HT1080 (cell line): Measurements from ENCODE around the gene PCF11. TPM values are rescaled to one million over a fixed set of nuclear protein-coding genes. Genes with fewer than 3 reads are reported as not detected.

Experiments
- small RNA-seq: library from RNA; depleted of rRNA; stranded (forward); fragments of <200 nt; gene quantifications from one replicate; pipeline ENCODE3, GENCODE V24; 2014
- total RNA-seq: library from RNA; depleted of rRNA; stranded (reverse); fragments of >200 nt; shearing (Covaris generic); gene quantifications from 2 replicates; pipeline ENCODE4 v1.2.3, GENCODE V29; 2014; rRNA removed

The PCF11 gene
- total RNA-seq, 1 experiment from 2014 or later = 20.4 TPM

Small RNA genes lying within 50 kb of the gene (small RNA-seq; reads per million reads assigned to genes)
- not detected for gene AP000873.5

Other genes starting within 250 kb of the PCF11 start
- gene RAB30, start 85.2 kb upstream of the PCF11 start, total RNA-seq = 3.2 and 6.0 TPM in 2 replicates
- 6.7 and 8.5 TPM in 2 replicates for gene ANKRD42, start 36.6 kb downstream of the PCF11 start, total RNA-seq
- gene CCDC90B, start 129.2 kb downstream of the PCF11 start, total RNA-seq = 97.2 and 105 TPM in 2 replicates